Lung microvascular endothelial cell (primary cell): ENCODE results near the gene MBD3. TPM values are rescaled to one million over a fixed set of nuclear protein-coding genes. Genes with fewer than 3 reads are reported as not detected.
A peak's percentile ranks its signal among the peaks of the same experiment; 100 is the strongest.

Source experiments
- DNase-seq, 2 donors: peaks; one replicate each; pipeline versions ENCODE4 v3.0.0 to v3.0.0-alpha.2; 2010; ENCODE audit warnings: low read depth in 2 of 2
- total RNA-seq: library from RNA; depleted of rRNA; stranded (reverse); fragments of >200 nt; gene quantifications from 2 replicates; pipeline ENCODE4 v1.2.1, GENCODE V29; 2014

MBD3 gene
- total RNA-seq, 1 donor from 2014 or later = 79.4 TPM

- DNase-seq = no peak
These were observed 26.4 kb upstream of the MBD3 start for GRCh38 chr19:1619094-1619439.

DNA sequence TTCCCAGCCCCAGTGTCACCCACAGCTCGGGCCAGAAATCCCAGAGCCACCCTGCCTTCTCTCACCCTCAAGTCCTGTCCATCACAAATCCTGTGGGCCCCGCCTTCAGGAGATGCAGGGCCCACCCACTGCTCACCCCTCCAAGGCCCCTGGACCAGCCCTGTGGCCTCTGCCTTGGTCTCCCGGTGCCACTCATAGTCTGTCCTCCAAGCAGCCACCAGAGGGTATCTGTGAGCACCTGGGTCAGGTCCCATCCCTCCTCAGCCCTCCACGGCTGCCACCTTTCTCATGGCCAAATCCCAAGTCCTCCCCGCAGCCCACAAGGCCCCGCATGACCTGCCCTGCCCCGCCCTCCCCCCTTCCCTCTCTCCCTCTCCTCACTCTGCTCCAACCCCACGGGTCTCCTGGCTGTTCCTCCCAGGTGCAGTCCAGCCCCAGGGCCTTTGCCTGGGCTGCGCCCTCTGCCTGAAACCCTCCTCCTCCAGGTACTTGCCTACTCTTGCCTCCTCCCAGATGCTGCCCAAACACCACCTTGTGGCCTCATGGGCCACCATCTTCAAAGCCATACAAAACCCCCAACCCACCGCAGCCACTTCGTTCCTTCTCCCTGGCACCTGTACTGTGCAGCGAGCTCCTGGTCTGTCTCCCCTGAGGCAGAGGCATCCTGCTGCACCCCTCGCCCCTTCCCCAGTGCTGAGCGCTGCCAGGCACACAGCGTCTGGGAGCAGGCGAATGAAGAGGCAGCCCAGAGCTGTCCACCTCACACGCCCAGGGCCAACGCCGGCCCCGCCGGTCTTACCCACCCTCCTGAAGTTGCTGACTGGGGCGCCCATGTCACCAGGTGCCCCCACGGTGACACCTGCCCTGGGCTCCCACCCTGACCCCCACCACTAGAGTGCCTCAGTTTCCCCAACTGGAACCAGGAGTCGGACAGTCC, 25.8 kb upstream of the MBD3 start:
- peak in 1 of 2 donors; percentile 48 for DNase-seq

DNA sequence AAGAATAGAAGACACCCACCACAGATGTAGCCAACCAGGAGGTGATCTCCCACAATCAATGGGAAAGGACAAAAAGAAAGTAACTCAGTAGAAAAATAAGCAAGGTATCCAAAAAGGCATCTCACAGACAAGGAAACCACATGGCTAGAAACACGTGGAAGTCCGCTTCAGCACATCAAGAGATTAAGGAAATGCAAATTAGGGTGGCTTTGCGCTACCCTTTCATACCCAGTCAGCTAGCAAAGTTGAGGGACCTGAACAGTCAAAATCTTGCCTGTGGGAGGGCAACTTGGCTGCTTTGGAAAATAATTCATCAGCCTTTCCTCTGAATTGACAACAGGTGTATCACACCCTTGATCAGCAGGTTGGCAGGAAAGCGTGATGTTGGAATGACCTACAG, 24.2 kb upstream of the MBD3 start:
- DNase-seq = no peak

DNA sequence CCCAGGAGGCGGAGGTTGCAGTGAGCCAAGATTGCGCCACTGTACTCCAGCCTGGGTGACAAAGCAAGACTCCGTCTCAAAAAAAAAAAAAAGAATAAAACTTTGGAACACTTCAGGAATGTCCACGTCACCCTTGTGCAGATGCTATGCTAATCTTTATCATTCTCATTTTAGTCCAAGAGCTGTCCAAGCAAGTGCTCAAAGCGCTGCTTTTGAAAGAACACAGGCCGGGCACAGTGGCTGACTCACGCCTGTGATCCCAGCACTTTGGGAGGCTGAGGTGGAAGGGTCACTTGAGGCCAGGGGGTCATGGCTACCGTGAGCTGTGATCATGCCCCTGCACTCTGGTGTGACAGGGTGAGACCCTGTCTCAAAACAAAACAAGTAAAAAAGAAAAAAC, 23.7 kb upstream of the MBD3 start:
- DNase-seq = no peak

DNA sequence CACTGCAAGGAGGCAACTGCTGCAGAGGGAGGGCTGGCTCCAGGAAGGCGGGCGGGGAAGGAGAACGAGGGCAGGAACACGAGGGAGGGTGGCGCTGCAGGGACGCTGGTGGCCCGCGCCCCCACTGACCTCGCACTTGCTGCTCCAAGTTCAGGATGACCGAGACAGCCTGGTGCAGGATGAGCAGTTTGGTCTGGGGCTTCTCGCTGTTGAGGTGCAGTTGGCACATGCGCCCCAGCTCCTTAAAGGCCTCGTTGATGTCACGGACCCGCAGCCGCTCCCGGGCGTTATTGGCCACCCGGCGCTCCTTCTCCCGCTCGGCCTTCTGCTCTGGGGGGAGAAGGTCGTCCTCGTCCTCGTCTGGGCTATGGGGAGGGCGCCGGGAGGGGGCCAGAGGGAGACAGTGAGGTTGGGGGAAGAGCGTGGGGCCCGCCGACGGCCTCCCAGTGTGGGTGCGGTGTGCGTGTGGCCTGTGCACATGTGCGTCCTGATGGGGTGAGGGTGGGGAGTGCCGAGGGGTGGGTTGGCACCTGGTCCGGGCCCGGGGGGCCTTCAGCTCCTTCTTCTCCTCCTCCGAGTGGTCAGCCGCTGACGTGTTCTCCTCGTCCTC, 22.6 kb upstream of the MBD3 start:
- no peak for DNase-seq

DNA sequence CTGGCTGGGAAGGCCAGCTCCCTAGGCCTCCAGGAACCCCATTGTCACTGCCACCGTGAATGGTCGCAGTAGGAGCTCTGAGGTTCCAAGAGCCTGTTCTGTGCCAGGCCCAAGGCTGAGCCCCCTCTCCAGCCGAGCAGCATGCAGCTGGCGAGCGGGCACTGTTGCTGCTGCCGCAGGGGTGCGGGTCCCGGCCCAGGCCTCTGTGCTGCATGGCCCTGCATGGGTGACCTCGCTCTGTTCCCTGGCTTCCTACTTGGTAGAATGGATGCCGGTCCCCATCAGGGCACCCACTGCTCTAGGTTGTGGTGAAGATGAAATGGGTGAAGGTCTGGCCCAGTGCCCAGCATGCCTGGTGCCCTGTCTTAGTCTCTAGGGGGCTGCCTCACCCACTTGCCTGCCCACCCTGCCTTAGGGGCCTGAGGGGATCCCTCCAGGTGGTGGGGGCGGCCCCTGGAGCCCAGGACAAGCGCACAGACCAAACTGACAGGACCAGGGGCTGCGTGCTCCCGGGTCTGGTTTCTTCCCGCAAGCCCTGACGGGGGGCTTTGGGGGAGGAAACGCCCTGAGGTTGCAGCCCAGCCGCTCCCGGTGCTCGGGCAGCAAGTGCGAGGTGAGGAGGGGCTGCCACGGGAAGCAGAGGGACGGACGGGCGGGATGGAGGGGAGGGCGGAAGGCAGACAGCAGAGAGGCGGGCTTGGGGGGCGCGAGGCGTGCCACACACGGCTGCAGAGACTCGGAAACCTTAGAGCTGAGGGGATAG, 21.3 kb upstream of the MBD3 start:
- DNase-seq = no peak

DNA sequence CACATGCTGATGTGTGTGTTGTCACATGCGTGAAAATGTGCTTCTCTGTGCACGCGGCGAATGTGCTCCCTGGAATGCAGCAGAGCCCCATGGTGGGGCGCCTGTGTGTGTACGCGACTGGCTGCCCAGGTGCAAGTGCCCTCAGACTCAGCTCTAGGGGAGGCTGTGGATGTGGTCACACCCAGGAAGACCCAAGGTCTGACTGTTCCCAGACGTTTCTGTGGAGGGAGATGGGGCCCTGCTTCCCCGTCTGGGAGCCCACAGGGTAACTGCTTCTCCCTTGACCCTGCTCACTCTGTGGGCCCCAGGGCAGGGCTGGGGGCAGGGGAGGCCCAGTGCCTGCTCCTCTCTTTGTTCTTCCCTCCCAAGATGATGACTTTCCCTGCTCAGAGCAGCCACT, 20.5 kb upstream of the MBD3 start:
- no peak for DNase-seq

DNA sequence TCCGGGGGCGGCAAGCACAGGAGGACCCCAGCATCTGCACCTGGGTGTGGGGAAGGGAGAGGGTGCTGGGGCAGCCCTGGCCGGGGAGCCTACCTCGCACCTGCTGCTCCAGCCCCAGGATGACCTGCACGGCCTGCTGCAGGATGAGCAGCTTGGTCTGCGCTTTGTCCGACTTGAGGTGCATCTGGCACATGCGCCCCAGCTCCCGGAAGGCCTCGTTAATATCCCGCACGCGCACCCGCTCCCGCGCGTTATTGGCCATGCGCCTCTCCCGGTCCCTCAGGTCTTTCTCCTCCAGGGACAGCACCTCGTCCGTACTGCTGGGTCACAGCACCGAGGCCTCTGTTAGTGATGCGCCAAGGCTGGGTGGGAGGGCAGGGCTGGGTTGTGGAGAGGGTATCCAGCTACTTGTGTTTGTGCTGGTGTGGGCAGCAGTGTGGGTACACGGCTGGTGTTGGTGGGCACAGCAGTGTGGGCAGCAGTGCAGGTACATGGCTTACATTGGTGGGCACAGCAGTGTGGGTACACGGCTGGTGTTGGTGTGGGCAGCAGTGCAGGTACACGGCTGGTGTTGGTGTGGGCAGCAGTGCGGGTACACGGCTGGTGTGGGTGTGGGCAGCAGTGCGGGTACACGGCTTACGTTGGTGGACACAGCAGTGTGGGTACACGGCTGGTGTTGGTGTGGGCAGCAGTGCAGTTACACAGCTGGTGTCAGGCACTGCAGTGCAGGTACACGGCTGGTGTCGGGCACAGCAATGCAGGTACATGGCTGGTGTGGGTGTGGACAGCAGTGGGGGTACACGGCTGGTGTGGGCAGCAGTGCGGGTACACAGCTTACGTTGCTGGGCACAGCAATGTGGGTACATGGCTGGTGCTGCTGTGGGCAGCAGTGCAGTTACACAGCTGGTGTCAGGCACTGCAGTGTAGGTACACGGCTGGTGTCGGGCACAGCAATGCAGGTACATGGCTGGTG, 19.7 kb upstream of the MBD3 start:
- DNase-seq = no peak

DNA sequence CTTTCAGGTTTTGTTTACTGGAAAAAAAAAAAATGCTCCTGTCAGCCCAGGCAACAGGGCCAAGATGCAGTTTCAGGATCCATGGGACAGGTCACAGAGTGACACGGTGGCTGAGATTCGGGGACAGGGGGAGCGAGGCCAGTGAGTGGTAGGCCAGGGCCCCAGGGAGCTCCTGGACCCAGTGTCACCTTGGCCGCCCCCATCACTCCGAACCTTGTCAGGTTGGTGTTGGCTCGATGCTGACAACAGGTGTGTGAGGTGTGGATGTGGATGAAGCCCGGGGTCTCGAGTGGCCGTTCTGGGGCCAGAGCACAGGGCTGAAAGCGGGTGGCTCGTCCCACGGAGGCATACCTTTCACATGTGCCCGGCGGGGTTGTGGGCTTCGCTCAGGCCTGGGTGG, 18.7 kb upstream of the MBD3 start:
- no peak for DNase-seq

- no peak for DNase-seq
These were observed 17.9 kb upstream of the MBD3 start for GRCh38 chr19:1610579-1610978.

GRCh38 chr19:1609680-1610474, 17.2 kb upstream of the MBD3 start:
- DNase-seq = no peak

- DNase-seq = no peak
These were observed 16.4 kb upstream of the MBD3 start for GRCh38 chr19:1609103-1609396.

- no peak for DNase-seq
These were observed 15.9 kb upstream of the MBD3 start for GRCh38 chr19:1608359-1609102.

DNA sequence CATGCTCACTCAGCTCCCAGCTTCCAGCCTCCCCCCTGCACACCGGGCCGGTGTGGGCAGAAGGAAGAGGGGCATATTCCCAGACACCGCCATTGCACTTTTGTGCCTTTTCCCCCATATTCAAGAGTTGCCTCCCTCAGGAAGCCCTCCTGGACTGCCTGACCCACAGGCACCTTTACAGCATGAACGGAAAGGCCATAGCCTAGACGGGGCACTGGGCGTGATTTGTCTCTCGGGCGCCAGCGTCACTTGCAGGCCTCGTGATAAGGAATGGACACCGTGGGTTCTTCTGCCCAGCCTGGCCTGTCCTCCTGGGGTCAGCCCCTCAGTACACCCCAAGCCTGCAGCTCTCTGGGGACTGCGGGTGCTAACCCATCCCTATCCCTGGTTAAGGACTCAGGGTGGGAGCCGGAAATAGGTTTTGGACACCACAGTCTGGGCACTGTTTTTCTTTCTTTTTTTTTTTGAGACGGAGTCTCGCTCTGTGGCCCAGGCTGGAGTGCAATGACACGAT, 13.5 kb upstream of the MBD3 start:
- no peak for DNase-seq

GRCh38 chr19:1605236-1606137, 12.8 kb upstream of the MBD3 start, which contains the start of gene UQCR11:
Gene UQCR11, minus strand, starts transcription at chr19:1605462. Its CDS starts 53 bp downstream, at chr19:1605409.
- DNase-seq = peak; percentile 96 to 98

DNA sequence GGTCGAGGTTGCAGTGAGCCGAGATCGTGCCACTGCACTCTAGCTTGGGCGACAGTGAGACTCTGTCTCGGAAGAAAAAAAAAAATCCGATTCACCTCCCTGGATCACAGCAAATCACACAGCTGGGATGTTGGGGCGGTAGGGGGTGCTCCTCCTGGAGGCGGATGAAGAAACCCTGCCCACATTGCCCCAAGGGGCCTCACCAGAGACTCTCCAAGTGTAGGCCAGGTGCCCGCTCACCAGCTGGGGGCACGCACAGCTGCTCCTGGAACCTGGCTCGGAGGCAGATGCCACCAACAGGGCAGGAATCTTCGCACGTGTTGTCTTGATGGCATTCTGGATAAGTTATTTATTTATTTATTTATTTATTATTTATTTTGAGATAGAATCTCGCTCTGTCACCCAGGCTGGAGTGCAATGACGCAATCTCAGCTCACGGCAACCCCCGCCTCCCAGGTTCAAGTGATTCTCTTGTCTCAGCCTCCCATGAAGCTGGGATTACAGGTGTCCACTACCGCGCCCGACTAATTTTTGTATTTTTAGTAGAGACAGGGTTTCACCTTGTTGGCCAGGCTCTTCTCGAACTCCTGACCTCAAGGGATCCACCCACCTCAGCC, 9.5 kb upstream of the MBD3 start:
- DNase-seq = no peak

- DNase-seq = no peak
These were observed 9.0 kb upstream of the MBD3 start for GRCh38 chr19:1601613-1602064.

- DNase-seq = no peak
These were observed 6.8 kb upstream of the MBD3 start for GRCh38 chr19:1599460-1599846.
